Nephron progenitor cell (in vitro differentiated cells): ENCODE data around the gene CYP2U1.
"Not testable (repeated sequence)": the region's sequence is repeated elsewhere in the genome, so short reads cannot be mapped to it uniquely, and the experiment has no call there.

Experiments used
- DNase-seq: peaks from one replicate; pipeline ENCODE4 v3.0.0; 2021
- H3K27ac Mint-ChIP-seq: 2 replicates; pipeline ENCODE4 v1.8.0; 2021; ENCODE audit warnings: mild to moderate bottlenecking, moderate library complexity, mixed read lengths
- H3K27me3 Mint-ChIP-seq: 2 replicates; pipeline ENCODE4 v1.8.0; 2021; ENCODE audit warnings: mild to moderate bottlenecking, low read depth, mixed read lengths; ENCODE audit not compliant: poor library complexity
- H3K36me3 Mint-ChIP-seq: 2 replicates; pipeline ENCODE4 v1.8.0; 2021; ENCODE audit warnings: low read depth, mixed read lengths
- H3K4me1 Mint-ChIP-seq: 2 replicates; pipeline ENCODE4 v1.8.0; 2021; ENCODE audit warnings: mixed read lengths
- H3K4me3 Mint-ChIP-seq: 2 replicates; pipeline ENCODE4 v1.8.0; 2021; ENCODE audit warnings: mild to moderate bottlenecking, moderate library complexity, mixed read lengths
- H3K9me3 Mint-ChIP-seq: 2 replicates; pipeline ENCODE4 v1.8.0; 2021; ENCODE audit warnings: mild to moderate bottlenecking, moderate library complexity, mixed read lengths
- CTCF ChIP-seq: fragments of 200-600 bp; sonication (generic); IDR thresholded peaks from 2 replicates; pipeline ENCODE4 v1.5.0; 2021; ENCODE audit warnings: antibody characterized with exemption

CYP2U1 gene

GRCh38 chr4:107939307-107939706 lies 8.0 kb downstream of the CYP2U1 start:
- Mint-ChIP-seq H3K27me3 (no peaks in the 10 kb centered on the region), H3K36me3 (peaks cover 55% of the 10 kb centered on the region), H3K4me1 (no peaks in the 10 kb centered on the region), H3K9me3 (no peaks in the 10 kb centered on the region), H3K27ac (no peak overlapping the region), H3K4me3 (no peak overlapping the region)
- no peak for DNase-seq
- TF ChIP-seq CTCF: no peak

DNA sequence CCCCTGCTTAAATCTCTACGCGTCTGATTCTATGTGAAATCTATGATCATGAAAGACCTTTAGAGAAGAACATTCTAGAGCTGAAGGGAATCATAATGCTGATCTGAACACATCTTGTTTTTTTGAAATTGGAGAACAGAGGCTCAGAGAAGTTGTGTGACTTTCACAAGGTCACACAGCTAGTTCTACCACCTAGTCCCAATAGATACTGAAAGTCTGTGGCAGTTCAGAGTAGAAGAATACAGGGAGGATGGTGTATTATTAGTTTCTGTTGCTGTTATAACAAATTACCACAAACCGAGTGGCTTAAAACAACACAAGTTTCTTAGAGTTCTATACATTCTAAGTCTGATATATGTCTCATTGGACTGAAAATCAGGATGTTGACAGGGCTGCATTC lies 14.5 kb downstream of the CYP2U1 start:
- Mint-ChIP-seq H3K36me3 (peaks cover 67% of the 10 kb centered on the region), H3K4me1 (no peaks in the 10 kb centered on the region), H3K4me3 (no peak overlapping the region), H3K27ac (no peak overlapping the region), H3K9me3 (no peaks in the 10 kb centered on the region), H3K27me3 (no peaks in the 10 kb centered on the region)
- DNase-seq: no peak
- no peak for TF ChIP-seq CTCF

GRCh38 chr4:107950746-107951540 lies 19.6 kb downstream of the CYP2U1 start:
- Mint-ChIP-seq H3K4me1 (no peaks in the 10 kb centered on the region), H3K9me3 (peaks cover 11% of the 10 kb centered on the region), H3K27me3 (peaks cover 5% of the 10 kb centered on the region), H3K36me3 (peaks cover 64% of the 10 kb centered on the region), H3K27ac (peak overlapping the region; percentile 5), H3K4me3 (no peak overlapping the region)
- no peak for TF ChIP-seq CTCF
- no peak for DNase-seq

GRCh38 chr4:107951551-107951950 lies 20.2 kb downstream of the CYP2U1 start:
- no peak for TF ChIP-seq CTCF
- Mint-ChIP-seq H3K27ac (no peak overlapping the region), H3K4me3 (no peak overlapping the region)

DNA sequence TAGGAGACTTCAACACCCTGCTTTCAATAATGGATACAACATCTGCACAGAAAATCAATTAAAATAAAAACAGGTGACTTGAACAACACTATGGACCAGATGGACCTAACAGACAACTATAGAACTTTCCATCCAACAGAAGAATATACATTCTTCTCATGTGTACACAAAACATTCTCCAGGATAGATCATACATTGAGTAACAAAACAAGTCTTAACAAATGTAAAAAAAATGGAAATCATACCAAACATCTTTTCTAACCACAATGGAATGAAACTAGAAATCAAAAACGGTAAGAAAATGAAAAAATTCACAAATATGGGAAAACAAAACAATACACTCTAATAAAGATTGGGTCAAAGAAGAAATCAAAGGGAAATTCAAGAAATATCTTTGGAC lies 24.7 kb downstream of the CYP2U1 start:
- Mint-ChIP-seq H3K4me1 (no peaks in the 10 kb centered on the region), H3K27me3 (peaks cover 7% of the 10 kb centered on the region), H3K27ac (no peak overlapping the region), H3K9me3 (peaks cover 55% of the 10 kb centered on the region), H3K36me3 (peaks cover 28% of the 10 kb centered on the region), H3K4me3 (no peak overlapping the region)
- no peak for DNase-seq
- no peak for TF ChIP-seq CTCF

More at GRCh38 chr4:107951551-107951950, 20.2 kb downstream of the CYP2U1 start:
- H3K9me3 Mint-ChIP-seq: peaks cover 17% of the 10 kb centered on the region
- H3K27me3 Mint-ChIP-seq: peaks cover 5% of the 10 kb centered on the region
- H3K36me3 Mint-ChIP-seq: peaks cover 65% of the 10 kb centered on the region
- H3K4me1 Mint-ChIP-seq: no peaks in the 10 kb centered on the region
- no peak for DNase-seq

DNA sequence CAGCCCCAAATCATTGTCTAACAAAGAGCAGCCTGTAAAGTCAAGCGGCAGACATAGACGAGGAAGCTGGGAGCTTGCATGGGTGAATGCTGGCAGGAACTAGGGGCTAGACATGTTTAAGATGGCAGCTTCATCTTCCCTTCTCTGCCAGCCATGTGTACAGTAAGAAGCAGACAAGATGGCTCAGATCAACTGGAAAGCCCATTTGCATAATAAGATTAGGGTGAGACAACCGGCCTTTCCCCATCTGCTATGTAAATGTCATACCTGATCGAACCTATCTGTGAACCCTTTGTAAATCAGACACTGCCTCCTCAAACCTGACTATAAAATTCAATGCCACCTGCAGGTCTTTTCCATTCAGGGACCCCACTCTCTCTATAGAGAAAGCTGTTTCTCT lies 35.6 kb downstream of the CYP2U1 start:
- Mint-ChIP-seq H3K4me3 (no peak overlapping the region), H3K4me1 (peaks cover 4% of the 10 kb centered on the region), H3K36me3 (no peaks in the 10 kb centered on the region), H3K27ac (no peak overlapping the region), H3K9me3 (peaks cover 5% of the 10 kb centered on the region), H3K27me3 (peaks cover 5% of the 10 kb centered on the region)
- no peak for TF ChIP-seq CTCF
- DNase-seq: no peak

DNA sequence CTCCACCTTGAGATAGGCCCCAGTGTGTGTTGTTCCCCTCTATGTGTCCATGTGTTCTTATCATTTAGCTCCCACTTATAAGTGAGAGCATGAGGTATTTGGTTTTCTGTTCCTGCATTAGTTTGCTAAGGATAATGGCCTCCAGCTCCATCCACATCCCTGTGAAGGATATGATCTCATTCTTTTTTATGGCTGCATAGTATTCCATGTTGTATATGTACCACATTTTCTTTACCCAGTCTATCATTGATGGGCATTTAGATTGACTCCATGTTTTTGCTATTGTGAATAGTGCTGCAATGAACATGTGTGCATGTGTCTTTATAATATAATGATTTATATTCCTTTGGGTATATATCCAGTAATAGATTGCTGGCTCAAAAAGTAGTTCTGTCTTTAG lies 36.2 kb downstream of the CYP2U1 start:
- H3K36me3 Mint-ChIP-seq, H3K27me3 Mint-ChIP-seq, H3K4me3 Mint-ChIP-seq, H3K27ac Mint-ChIP-seq, H3K9me3 Mint-ChIP-seq, DNase-seq, H3K4me1 Mint-ChIP-seq: not testable (repeated sequence)

DNA sequence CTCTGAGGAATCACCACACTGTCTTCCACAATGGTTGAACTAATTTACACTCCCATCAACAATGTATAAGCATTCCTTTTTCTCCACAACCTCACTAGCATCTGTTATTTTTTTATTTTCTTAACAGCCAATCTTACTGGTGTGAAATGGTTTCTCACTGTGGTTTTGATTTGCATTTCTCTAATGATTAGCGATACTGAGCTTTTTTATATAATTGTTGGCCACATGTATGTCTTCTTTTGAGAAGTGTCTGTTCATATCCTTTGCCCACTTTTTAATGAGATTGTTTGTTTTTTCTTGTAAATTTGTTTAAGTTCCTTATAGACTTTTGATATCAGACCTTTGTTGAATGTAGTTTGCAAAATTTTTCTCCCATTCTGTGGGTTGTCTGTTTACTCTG lies 36.6 kb downstream of the CYP2U1 start:
- H3K27me3 Mint-ChIP-seq, H3K36me3 Mint-ChIP-seq, DNase-seq, H3K9me3 Mint-ChIP-seq, H3K4me3 Mint-ChIP-seq, H3K4me1 Mint-ChIP-seq, H3K27ac Mint-ChIP-seq: not testable (repeated sequence)
